ENCODE results near the gene LCOR.

Gene LCOR

DNA sequence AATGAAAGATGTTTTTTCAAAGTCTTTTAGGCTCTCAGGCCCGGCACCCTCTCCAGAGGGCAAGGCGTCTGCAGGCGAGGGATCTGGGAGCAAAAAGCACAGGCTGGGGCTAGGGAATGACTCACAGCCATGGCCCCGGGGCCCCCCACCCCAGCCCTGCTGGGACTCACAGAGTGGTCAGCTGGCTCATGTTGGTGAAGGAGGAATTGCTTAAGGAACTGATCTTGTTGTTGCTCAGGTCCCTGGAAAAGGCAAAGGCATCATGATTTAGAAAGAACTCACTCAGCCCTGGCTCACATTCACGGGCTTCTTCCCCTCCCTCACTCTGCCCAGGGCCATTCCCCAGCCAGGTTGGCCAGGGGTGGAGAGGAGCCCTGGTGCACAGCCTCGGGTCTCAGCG is 202.2 kb downstream of the LCOR start:
- ChIA-PET POLR2A (no interaction called here), CTCF (interaction anchor here (8.7 kb wide), 1 partner anchor 8 kb away, joined by 136 read pairs; no protein-coding TSS in a partner anchor)
- TF ChIP-seq, protein P1, sequence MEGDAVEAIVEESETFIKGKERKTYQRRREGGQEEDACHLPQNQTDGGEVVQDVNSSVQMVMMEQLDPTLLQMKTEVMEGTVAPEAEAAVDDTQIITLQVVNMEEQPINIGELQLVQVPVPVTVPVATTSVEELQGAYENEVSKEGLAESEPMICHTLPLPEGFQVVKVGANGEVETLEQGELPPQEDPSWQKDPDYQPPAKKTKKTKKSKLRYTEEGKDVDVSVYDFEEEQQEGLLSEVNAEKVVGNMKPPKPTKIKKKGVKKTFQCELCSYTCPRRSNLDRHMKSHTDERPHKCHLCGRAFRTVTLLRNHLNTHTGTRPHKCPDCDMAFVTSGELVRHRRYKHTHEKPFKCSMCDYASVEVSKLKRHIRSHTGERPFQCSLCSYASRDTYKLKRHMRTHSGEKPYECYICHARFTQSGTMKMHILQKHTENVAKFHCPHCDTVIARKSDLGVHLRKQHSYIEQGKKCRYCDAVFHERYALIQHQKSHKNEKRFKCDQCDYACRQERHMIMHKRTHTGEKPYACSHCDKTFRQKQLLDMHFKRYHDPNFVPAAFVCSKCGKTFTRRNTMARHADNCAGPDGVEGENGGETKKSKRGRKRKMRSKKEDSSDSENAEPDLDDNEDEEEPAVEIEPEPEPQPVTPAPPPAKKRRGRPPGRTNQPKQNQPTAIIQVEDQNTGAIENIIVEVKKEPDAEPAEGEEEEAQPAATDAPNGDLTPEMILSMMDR (IDR thresholded peaks at IDR 0.05; ENCODE audit: control extremely low read depth, extremely low read depth, low read depth, missing control alignments), result no peak
- no peak for DNase-seq (ENCODE audit: extremely low spot score)

DNA sequence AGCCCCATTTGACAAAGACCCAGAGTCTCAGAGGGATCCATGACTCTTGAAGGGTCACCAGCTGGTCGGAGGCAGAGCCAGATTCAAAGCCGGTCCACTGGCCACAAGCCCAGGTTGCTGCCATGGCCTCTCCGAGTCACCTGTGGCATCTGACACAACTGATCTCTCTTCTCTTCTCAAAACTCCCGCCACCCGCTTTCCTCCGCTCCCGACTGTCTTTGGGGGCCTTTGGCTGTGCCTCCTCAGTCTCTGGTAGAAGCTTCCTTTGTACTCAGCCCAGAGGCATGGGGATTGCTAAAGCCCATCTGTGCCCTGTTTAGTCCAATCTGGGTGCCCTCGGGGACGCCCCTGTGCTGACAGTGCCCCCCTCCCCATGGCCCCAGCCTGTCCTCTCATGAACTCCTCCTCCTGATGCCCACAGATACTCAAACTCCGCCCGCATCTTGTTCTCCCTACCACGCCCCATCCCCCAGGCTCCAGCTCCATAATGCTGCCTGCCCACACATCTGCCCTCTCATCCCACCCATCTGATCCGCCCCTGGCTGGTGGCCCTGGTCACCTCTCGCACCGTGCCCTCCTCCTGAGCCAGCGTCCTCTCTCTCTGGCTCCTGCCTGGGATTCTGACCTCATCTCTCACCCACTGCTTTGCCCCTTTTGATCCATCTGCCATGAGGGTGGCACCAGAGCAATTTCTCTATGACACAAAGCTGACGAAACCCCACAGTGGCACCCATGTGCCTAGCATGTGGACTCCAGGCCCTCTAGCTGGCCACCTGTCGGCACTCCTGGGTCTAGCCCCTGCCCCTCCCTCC is 203.1 kb downstream of the LCOR start:
- TF ChIP-seq, protein P1 (IDR thresholded peaks at IDR 0.05; ENCODE audit: control extremely low read depth, extremely low read depth, low read depth, missing control alignments), result no peak
- ChIA-PET CTCF (interaction anchor here (1.0 to 8.7 kb wide), 9 partner anchors 9 to 200 kb away, joined by 3 to 136 read pairs (median 16); no protein-coding TSS in a partner anchor), POLR2A (interaction anchor here (0.5 kb wide), 1 partner anchor 76 kb away, joined by 3 read pairs; no protein-coding TSS in a partner anchor)
- no peak for DNase-seq (ENCODE audit: extremely low spot score)

DNA sequence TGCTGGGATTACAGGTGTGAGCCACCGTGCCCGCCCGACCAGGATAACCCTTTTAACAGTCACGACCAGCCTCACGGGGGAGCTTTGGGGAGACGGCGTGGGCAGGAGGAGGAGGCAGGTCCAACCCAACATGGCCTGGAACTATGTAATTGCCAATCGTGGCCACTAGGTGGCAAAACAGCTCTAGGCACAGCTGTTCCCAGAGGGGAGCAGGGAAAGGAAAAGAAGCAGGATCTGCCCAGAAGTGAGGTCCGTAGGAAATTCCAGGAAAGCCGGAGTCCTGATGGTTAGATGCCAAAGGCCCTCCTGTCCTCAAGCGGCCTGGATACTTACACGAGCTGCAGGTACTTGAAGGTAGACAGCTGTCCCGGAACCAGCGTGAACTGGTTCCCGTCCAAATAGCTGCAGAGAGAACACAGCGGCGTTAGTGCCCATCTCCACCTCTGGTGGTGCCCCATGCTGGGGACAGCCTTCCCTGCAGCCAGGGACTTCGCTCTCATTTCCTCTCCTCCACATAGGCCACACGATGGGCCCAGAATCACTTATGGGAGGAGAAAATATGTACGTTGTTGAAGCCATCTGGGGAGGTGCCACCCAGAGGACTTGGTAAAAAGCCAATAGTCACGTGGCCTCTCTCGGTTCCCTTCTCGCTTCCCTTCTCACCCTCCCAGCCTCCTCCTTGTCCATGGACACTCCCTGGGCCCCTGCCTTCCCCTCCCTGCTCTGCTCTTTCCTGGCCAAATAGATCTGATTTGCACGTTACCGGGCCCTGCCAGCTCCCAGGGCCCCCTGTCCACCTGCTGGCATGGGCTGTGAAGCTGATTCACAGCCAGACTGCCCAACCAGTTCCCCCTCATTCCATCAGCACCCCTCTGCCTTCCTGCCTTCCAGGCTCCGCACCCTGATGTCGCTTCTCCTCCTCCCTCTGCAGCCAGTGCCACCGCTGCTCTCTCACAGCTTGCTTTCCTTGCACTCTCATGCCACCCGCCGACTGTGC is 205.6 kb downstream of the LCOR start:
- TF ChIP-seq, protein P1 (IDR thresholded peaks at IDR 0.05; ENCODE audit: control extremely low read depth, extremely low read depth, low read depth, missing control alignments), result peak; percentile 89
- peak; percentile 83 for DNase-seq (ENCODE audit: extremely low spot score)
- ChIA-PET CTCF (interaction anchor here (0.7 to 8.7 kb wide), 50 partner anchors 11 to 1170 kb away, joined by 3 to 136 read pairs (median 5); no protein-coding TSS in a partner anchor), POLR2A (interaction anchor here (0.7 kb wide), 1 partner anchor 687 kb away, joined by 3 read pairs; no protein-coding TSS in a partner anchor)

DNA sequence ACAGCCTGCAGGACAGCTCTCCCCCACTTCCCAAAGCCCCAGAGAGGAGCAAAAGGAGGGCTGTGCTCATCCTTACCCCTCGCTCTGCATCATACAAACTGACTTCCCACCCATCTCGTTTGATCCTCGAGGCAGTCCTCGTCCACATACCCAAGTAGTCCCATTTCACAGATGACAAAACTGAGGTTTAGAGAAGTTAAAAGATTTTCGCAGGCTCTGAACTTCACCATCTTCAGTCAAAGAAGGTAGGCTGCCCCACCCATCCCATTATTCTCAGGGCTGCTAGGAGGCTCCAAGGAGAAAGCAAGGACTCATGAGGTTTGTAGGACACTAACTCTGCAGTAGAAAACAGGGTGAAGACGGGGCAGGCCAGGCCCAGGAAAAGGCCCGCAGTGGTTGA is 206.6 kb downstream of the LCOR start:
- TF ChIP-seq, protein P1 (IDR thresholded peaks at IDR 0.05; ENCODE audit: control extremely low read depth, extremely low read depth, low read depth, missing control alignments), result no peak
- DNase-seq (ENCODE audit: extremely low spot score), result no peak
- POLR2A ChIA-PET, result no interaction called here
- CTCF ChIA-PET, result interaction anchor here (1.7 to 8.7 kb wide), 10 partner anchors 10 to 269 kb away, joined by 5 to 136 read pairs (median 13); no protein-coding TSS in a partner anchor

DNA sequence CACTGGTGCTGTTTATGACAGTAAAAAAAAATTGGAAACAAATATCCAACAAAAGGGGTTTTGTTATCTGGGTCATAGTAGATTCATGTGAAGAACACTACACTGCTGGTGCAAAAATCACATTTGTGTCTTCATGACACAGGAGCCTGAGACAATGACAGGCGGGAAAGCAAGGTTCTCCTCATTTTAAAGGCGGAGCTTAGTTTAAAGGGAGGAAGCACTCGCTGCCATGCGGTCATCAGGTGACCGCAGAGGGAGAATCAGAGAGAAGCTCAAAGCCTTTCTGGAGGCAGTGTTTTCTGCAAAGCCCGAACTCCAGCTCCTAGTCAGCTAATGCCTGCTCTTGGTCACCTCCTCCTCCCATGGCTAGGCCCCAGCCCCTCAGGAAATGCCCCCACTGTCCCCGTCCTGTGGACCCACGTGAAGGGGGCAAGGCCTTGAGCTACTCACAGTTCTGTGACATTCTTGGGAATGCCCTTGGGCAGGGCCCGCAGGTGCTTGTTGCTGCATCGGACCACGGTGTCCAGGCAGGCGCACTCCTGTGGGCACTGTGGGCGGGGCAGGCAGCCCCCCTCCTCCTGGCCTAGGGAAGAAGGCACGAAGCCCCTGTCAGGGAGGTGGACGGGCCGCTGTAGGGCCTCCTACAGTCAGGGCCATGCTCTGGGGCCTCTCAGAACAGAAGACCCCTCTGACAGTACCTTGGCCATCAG is 207.6 kb downstream of the LCOR start:
- no peak for DNase-seq (ENCODE audit: extremely low spot score)
- CTCF ChIA-PET, result interaction anchor here (2.6 to 8.7 kb wide), 5 partner anchors 9 to 170 kb away, joined by 11 to 136 read pairs (median 57); no protein-coding TSS in a partner anchor
- TF ChIP-seq, protein P1 (IDR thresholded peaks at IDR 0.05; ENCODE audit: control extremely low read depth, extremely low read depth, low read depth, missing control alignments), result no peak
- POLR2A ChIA-PET, result interaction anchor here (0.6 kb wide), 1 partner anchor 769 kb away, joined by 3 read pairs; no protein-coding TSS in a partner anchor
